ENCODE results near the gene PCSK6. TPM values are rescaled to one million over a fixed set of nuclear protein-coding genes. Genes with fewer than 3 reads are reported as not detected.
"Not testable (repeated sequence)": the region's sequence is repeated elsewhere in the genome, so short reads cannot be mapped to it uniquely, and the experiment has no call there.

Gene PCSK6
- polyA plus RNA-seq, 1 experiment: 0.29 TPM

DNA sequence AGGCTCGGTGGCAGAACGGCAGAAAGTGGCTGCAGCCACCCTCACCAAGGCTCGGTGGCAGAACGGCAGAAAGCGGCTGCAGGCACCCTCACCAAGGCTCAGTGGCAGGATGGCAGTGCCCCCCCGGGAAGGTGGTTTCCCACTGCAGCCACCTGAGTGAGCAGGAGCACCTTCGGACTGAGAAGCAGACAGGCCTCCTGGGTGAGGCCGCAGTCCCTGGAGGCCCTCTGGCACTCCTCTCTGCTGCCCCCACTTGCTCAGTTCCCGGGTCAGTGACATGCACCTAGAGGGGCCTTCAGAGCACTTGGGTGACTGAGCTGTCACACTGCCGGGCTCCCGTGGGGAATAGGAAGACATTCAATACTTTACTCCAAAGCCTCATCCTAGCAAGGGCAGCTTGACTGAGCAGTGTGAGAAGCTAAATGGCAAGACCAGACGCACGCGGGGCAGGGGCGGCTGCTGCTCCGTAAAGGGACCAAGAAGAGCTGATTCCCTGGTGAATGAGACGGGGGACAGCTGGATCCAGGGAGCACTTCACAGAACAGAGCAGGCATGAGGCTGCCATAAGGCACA, 62.7 kb downstream of the PCSK6 start:
- Histone ChIP-seq H3K4me3 (ENCODE audit: low read depth, low read length) (no peak overlapping the region), H3K36me3 (ENCODE audit: control insufficient read depth, insufficient read depth, low read length) (no peaks in the 10 kb centered on the region), H3K27me3 (ENCODE audit: control insufficient read depth, insufficient read depth, low read length) (peaks cover 2% of the 10 kb centered on the region; the same call in 1 of the 2 replicates)
- TF ChIP-seq CTCF (IDR thresholded peaks at IDR 0.05; ENCODE audit: insufficient read depth, low read depth, low read length): no peak
- ChIA-PET POLR2A (no interaction called here), CTCF (no interaction called here)
- no peak for DNase-seq (ENCODE audit: low read depth)

DNA sequence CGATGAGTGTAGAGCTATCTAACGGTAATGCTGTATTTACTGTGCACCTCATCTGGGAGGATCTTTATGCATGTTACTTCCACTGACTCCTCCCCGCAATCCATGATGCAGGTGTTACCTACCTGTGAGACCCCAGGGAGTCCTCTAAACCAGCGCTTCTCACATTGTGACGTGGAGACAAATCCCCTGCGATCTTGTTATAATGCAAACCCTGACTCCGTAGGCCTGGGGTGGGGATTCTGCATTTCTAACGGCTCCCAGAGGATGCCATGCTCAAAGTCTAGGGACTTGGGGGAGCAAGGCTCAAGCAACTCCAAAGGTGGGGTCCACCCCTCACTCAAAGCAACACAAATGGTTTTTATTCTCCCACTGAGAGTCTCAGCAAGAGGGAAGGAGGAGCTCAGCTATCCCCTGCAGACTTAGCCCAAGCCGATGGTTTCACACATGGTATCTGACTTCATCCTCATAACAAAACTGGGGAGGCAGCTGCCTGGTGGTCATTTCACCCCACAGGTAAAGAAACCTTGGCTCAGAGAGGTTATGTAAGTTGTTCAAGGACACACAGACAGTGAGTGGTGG, 63.6 kb downstream of the PCSK6 start:
- CTCF ChIA-PET: no interaction called here
- TF ChIP-seq CTCF (IDR thresholded peaks at IDR 0.05; ENCODE audit: insufficient read depth, low read depth, low read length): no peak
- Histone ChIP-seq H3K27me3 (ENCODE audit: control insufficient read depth, insufficient read depth, low read length) (no peaks in the 10 kb centered on the region), H3K36me3 (ENCODE audit: control insufficient read depth, insufficient read depth, low read length) (no peaks in the 10 kb centered on the region), H3K4me3 (ENCODE audit: low read depth, low read length) (no peak overlapping the region)
- DNase-seq (ENCODE audit: low read depth): no peak
- POLR2A ChIA-PET: no interaction called here

DNA sequence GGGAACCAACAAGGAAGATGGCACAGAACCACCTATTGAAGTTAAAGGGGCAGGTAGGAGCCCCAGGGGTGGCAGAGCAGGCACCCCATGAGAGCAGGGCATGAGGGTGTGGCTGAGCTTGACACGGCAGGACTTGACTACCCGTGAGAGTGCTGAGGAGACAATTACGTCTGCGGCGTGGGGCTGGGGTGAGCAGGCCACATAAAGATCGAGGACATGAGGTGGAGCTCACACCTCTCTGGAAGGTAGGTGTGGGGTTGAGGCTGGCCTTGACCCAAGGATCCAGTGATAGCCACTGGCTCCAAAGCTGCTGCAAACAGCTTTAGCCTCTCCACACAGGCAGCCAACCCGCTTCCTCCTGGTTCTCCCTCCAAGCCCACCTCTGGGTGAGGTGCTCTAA, 64.5 kb downstream of the PCSK6 start:
- Histone ChIP-seq H3K4me3 (ENCODE audit: low read depth, low read length) (no peak overlapping the region), H3K36me3 (ENCODE audit: control insufficient read depth, insufficient read depth, low read length) (no peaks in the 10 kb centered on the region), H3K27me3 (ENCODE audit: control insufficient read depth, insufficient read depth, low read length) (no peaks in the 10 kb centered on the region)
- ChIA-PET CTCF (no interaction called here), POLR2A (no interaction called here)
- DNase-seq (ENCODE audit: low read depth): no peak
- TF ChIP-seq CTCF (IDR thresholded peaks at IDR 0.05; ENCODE audit: insufficient read depth, low read depth, low read length): no peak

GRCh38 chr15:101420232-101420631, 69.3 kb downstream of the PCSK6 start:
- ChIA-PET CTCF (no interaction called here), POLR2A (no interaction called here)
- no peak for TF ChIP-seq CTCF (IDR thresholded peaks at IDR 0.05; ENCODE audit: insufficient read depth, low read depth, low read length)
- DNase-seq (ENCODE audit: low read depth): no peak
- H3K4me3 ChIP-seq (ENCODE audit: low read depth, low read length): no peak overlapping the region
- peaks cover 1% of the 10 kb centered on the region; the same call in 1 of the 2 replicates for H3K27me3 ChIP-seq (ENCODE audit: control insufficient read depth, insufficient read depth, low read length)
- H3K36me3 ChIP-seq (ENCODE audit: control insufficient read depth, insufficient read depth, low read length): no peaks in the 10 kb centered on the region

- H3K27me3 ChIP-seq (ENCODE audit: control insufficient read depth, insufficient read depth, low read length); POLR2A ChIA-PET; H3K36me3 ChIP-seq (ENCODE audit: control insufficient read depth, insufficient read depth, low read length); CTCF ChIA-PET; H3K4me3 ChIP-seq (ENCODE audit: low read depth, low read length); DNase-seq (ENCODE audit: low read depth): not testable (repeated sequence)
Measured at GRCh38 chr15:101416475-101416874, 73.0 kb downstream of the PCSK6 start.

DNA sequence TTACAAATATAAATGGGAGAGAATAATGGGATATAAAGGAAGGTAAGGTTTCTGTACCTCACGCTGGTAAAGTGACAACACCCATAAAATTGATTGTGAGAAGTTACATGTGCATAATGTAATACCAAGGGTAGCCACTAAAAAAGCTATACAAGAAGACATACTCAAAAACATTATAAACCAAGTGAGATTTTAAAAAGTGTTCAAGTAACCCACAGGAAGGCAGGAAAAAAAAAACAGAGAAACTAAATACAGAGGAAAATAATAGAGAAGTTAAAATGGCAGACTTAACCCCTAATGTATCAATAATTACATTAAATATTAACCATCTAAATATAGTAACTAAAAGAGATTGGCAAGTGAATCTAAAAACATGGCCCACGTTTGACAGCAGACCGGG, 76.3 kb downstream of the PCSK6 start:
- no peaks in the 10 kb centered on the region for H3K36me3 ChIP-seq (ENCODE audit: control insufficient read depth, insufficient read depth, low read length)
- no peak overlapping the region for H3K4me3 ChIP-seq (ENCODE audit: low read depth, low read length)
- POLR2A ChIA-PET: no interaction called here
- TF ChIP-seq CTCF (IDR thresholded peaks at IDR 0.05; ENCODE audit: insufficient read depth, low read depth, low read length): no peak
- CTCF ChIA-PET: no interaction called here
- peaks cover 1% of the 10 kb centered on the region; the same call in 1 of the 2 replicates for H3K27me3 ChIP-seq (ENCODE audit: control insufficient read depth, insufficient read depth, low read length)
- DNase-seq (ENCODE audit: low read depth): no peak

Measured in BJ (cell line).